Ovary (tissue), 9 donors: Measurements from ENCODE around the gene STRA6. TPM values are rescaled to one million over a fixed set of nuclear protein-coding genes. Genes with fewer than 3 reads are reported as not detected.

Experiments used
- DNase-seq, 5 donors: peaks; one replicate each; pipeline ENCODE4 v3.0.0-alpha.2; 2019 to 2020
- H3K27ac ChIP-seq, 2 donors: fragments of 200-600 bp; one replicate each; pipeline versions ENCODE4 v1.5.1 to v1.8.0; 2019 to 2022
- H3K27me3 ChIP-seq: fragments of 200-600 bp; one replicate; pipeline ENCODE4 v1.8.0; 2022
- H3K36me3 ChIP-seq: fragments of 200-600 bp; sonication (generic); one replicate; pipeline ENCODE4 v1.5.1; 2019
- H3K4me1 ChIP-seq: one replicate; pipeline ENCODE4 v1.8.1; 2013; ENCODE audit warnings: mild to moderate bottlenecking, moderate library complexity; ENCODE audit not compliant: insufficient read depth
- H3K4me3 ChIP-seq: fragments of 200-600 bp; sonication (generic); one replicate; pipeline ENCODE4 v1.5.1; 2017
- H3K9me3 ChIP-seq, 2 donors: fragments of 200-600 bp in 1 of 2; sonication (generic) in 1 of 2; one replicate each; pipeline versions ENCODE4 v1.5.1 to v1.8.1; 2013 to 2019; ENCODE audit warnings: mild to moderate bottlenecking in 1 of 2, moderate library complexity in 1 of 2
- EP300 ChIP-seq: sonication (generic); formaldehyde crosslinking; IDR thresholded peaks from one replicate; pipeline ENCODE4 v1.6.1; 2017; ENCODE audit warnings: antibody characterized with exemption
- POLR2A ChIP-seq: fragments of 450-650 bp; IDR thresholded peaks from one replicate; pipeline ENCODE4 v1.6.1; 2017; ENCODE audit warnings: antibody characterized with exemption, mild to moderate bottlenecking, moderate library complexity
- WGBS, 3 donors: extraction: QIAGEN DNeasy Blood & Tissue Kit in 1 of 3; methylation state at CpG; one replicate each; pipeline versions ENCODE4 v1.1.5 to v1.1.7; 2013 to 2017; 5-methylcytosine and 5-hydroxymethylcytosine counted together
- intact Hi-C, 4 donors: fragments of 100-400 bp; cut with DNase I; formaldehyde crosslinking; loops; one replicate each; pipeline versions ENCODE4 v1.11.0 to v1.15.1; 2022 to 2023
- polyA plus RNA-seq, 2 donors: library from polyadenylated mRNA; stranded (reverse); fragments of 200-250 nt in 1 of 2; fragments of 350-450 nt in 1 of 2; fragmentation: Illumina TruSeq in 1 of 2; extraction: RNeasy Lipid Tissue Mini Kit (QIAGEN cat#74804) in 1 of 2; gene quantifications; one replicate each; pipeline ENCODE4 v1.2.3, GENCODE V29; 2013 to 2014
- total RNA-seq, 7 donors: library from RNA; depleted of rRNA in 2 of 7; stranded (reverse); fragments of >200 nt in 2 of 7; fragmentation: NEBNext Ultra II Directional in 3 of 7; extraction: Animal tissue kit (Norgen Biotek cat#: 25700) in 3 of 7; gene quantifications; one replicate each; pipeline versions ENCODE4 v1.1.0 to v1.2.4, GENCODE V29; 2016 to 2023
- TF ChIP-seq, protein P1 (sequence below), 3 donors: fragments of 450-650 bp in 2 of 3; fragments of 200-600 bp in 1 of 3; IDR thresholded peaks; one replicate each; pipeline versions ENCODE4 v1.5.1 to v1.8.0; 2016 to 2022; ENCODE audit warnings: antibody characterized with exemption in 3 of 3, mild to moderate bottlenecking in 1 of 3
- donor health status: DM: no; HTN: no; CAD: no; lungs with moderate emphysema.
- donor health status: DM: no; HTN: no; CAD: no.
- donor health status: Bipolar disorder and iron deficiency.
- donor health status: DM: yes; HTN: yes; CAD: no.
- donor health status: DM: no; HTN: no; CAD: no.
- donor health status: DM: yes; HTN: yes; CAD: no.

Gene STRA6
- total and polyA plus RNA-seq, 9 donors, result 0.20 to 2.8 (median 0.69) TPM

DNA sequence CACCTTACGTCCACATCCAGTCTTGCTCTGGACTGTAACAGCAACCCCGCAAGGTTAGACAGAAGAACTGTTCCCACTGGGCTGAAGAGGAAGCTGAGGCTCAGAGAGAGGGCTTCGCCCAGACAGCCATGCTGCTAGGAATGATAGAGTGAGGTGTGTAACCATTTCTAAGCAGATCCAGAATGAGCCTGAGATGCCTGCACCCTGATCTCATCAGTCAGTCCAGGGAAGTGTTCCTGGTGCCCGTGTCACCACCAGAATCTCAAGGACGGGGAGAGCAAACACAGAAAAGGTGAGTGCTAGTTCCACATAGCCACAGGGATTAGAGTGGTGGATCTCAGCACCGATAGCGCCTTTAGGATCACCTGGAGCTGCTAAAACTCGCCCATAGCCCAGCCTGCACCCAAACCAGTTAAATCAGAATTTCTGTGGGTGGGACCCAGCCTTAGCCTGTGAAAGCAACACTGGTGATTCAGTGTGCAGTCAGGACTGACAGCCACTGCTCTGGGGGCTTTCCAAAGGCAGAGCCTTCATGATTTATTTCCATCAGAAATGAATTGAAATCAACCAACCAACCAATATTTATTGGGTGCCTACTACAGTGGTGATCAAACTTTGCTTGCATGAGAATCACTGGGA lies 16.8 kb downstream of the STRA6 start:
- Histone ChIP-seq H3K27me3 (no peaks in the 10 kb centered on the region), H3K27ac (no peak overlapping the region), H3K4me1 (no peaks in the 10 kb centered on the region), H3K36me3 (no peaks in the 10 kb centered on the region), H3K9me3 (no peaks in the 10 kb centered on the region), H3K4me3 (no peak overlapping the region)
- DNase-seq, result no peak
- TF ChIP-seq POLR2A (no peak), EP300 (no peak)
- TF ChIP-seq, protein P1, sequence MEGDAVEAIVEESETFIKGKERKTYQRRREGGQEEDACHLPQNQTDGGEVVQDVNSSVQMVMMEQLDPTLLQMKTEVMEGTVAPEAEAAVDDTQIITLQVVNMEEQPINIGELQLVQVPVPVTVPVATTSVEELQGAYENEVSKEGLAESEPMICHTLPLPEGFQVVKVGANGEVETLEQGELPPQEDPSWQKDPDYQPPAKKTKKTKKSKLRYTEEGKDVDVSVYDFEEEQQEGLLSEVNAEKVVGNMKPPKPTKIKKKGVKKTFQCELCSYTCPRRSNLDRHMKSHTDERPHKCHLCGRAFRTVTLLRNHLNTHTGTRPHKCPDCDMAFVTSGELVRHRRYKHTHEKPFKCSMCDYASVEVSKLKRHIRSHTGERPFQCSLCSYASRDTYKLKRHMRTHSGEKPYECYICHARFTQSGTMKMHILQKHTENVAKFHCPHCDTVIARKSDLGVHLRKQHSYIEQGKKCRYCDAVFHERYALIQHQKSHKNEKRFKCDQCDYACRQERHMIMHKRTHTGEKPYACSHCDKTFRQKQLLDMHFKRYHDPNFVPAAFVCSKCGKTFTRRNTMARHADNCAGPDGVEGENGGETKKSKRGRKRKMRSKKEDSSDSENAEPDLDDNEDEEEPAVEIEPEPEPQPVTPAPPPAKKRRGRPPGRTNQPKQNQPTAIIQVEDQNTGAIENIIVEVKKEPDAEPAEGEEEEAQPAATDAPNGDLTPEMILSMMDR (IDR thresholded peaks at IDR 0.05), result no peak
- intact Hi-C loops, result no loop called here
- 77 to 85% (median 82%) methylated on average over 8 of the region's 8 CpGs for WGBS, 3 donors

DNA sequence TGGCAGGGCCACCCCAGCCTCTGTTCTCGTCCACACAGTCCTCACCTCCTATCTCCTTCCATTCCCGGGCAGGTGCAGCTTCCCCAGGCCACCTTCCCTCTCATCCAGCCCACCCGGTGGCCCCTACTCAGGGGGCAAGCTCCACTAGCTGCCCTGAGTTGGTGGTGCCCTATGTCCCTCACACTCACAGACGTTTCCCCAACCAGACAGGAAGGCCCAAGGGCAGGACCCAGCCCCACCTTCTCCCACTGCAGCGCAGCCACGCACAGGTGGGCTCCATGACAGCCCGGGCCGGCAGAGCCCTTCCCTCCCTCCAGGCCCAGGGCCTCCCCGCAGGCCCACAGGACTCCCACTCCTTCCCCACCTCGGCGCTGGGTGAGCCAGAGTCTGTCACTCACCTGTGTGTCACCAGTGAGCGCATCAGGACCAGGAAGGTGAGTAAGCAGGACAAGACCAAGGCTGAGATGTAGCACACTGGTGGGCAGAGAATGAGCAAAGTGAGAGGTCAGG lies 17.9 kb downstream of the STRA6 start:
- no peaks in the 10 kb centered on the region for H3K27me3 ChIP-seq
- no peak overlapping the region for H3K4me3 ChIP-seq
- TF ChIP-seq, protein P1 (IDR thresholded peaks at IDR 0.05), result no peak
- no peak for TF ChIP-seq EP300
- no peak for TF ChIP-seq POLR2A
- H3K27ac ChIP-seq, result no peak overlapping the region
- H3K4me1 ChIP-seq, result peaks cover 6% of the 10 kb centered on the region
- intact Hi-C loops, result no loop called here
- no peaks in the 10 kb centered on the region for H3K36me3 ChIP-seq
- H3K9me3 ChIP-seq, result no peaks in the 10 kb centered on the region
- no peak for DNase-seq
- WGBS, 3 donors, result 81 to 88% (median 85%) methylated on average over 12 of the region's 12 CpGs

DNA sequence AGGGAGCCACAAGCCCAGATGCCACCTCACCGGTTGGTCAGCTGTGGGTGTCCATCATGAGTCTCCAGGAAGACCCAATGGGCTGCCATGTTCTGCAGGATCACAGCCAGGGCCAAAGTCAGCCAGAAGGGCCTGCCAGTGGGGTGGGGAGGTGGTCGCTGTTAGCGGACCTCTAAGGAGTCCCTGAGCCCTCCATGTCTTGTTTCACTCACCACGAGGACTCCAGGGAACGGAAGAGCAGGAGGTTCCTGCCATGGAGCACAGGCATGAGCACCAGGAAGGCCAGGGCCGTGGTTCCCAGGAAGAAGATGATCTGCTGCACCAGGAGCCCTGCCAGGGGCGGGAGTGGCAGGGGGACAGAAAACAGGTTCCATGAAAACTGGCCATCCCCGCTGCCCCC lies 20.5 kb downstream of the STRA6 start:
- H3K27ac ChIP-seq, result no peak overlapping the region
- no peak for TF ChIP-seq POLR2A
- no peak for TF ChIP-seq EP300
- TF ChIP-seq, protein P1 (IDR thresholded peaks at IDR 0.05), result no peak
- DNase-seq, result peak in 1 of 5 donors; percentile 27
- no peaks in the 10 kb centered on the region for H3K36me3 ChIP-seq
- H3K27me3 ChIP-seq, result no peaks in the 10 kb centered on the region
- peaks cover 21% of the 10 kb centered on the region for H3K4me1 ChIP-seq
- intact Hi-C loops, result no loop called here
- H3K9me3 ChIP-seq, result no peaks in the 10 kb centered on the region
- H3K4me3 ChIP-seq, result no peak overlapping the region
- WGBS, 3 donors, result 90 to 95% (median 93%) methylated on average over 8 of the region's 8 CpGs

DNA sequence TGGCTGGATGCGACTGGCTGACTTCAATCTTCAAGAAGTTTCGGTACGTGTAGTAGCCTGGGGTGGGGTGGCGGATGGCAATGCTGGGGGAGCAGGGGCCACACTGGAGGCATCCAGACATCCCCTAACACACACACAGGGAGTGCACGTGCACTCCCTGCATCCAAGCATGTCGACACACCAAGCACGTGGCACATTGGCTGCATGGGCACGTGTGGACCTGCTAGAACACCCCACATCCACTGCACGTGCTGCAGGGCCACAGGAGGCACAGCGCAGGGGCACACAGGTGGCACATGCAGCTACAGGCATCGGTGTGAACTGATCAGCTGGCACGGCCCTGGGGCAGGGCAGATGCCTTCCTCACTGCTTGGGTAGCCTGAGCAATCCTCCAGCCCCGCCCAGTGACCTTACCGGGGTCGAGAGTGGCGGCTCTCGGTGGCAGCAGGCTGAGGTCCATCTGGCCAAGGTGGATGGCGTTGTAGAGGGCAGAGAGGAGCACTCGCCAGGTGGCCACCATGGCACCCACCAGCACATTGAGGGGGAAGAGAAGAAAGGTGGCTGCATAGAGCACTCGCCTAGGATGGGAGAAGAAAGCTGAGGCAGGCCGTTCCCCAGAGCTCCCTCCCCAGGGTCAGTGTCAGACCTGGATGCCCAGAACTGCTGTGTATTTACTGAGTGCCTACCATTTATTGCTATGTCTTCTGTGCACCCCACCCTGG lies 21.5 kb downstream of the STRA6 start:
- Histone ChIP-seq H3K36me3 (no peaks in the 10 kb centered on the region), H3K27ac (no peak overlapping the region), H3K9me3 (no peaks in the 10 kb centered on the region), H3K27me3 (no peaks in the 10 kb centered on the region), H3K4me1 (peaks cover 27% of the 10 kb centered on the region), H3K4me3 (no peak overlapping the region)
- intact Hi-C loops, result no loop called here
- TF ChIP-seq POLR2A, result no peak
- no peak for TF ChIP-seq EP300
- TF ChIP-seq, protein P1 (IDR thresholded peaks at IDR 0.05), result no peak
- DNase-seq, result peak in 1 of 5 donors; percentile 41
- WGBS, 3 donors, result 92 to 94% (median 92%) methylated on average over 21 of the region's 21 CpGs
